Upper lobe of left lung (tissue), 4 donors: Measurements from ENCODE around the gene PHAF1.

Experiments
- CTCF ChIP-seq, 6 experiments: fragments of 450-650 bp in 4 of 6; fragments of 200-600 bp in 2 of 6; sonication (generic) in 2 of 6; IDR thresholded peaks; one replicate each; pipeline ENCODE4 v1.5.1; 2016 to 2019; ENCODE audit warnings: antibody characterized with exemption in 6 of 6
- POLR2A ChIP-seq, 4 donors: fragments of 450-650 bp; IDR thresholded peaks; one replicate each; pipeline ENCODE4 v1.5.1; 2016 to 2017; ENCODE audit warnings: antibody characterized with exemption in 4 of 4, mild to moderate bottlenecking in 2 of 4
- POLR2AphosphoS5 ChIP-seq, 2 donors: sonication (generic); formaldehyde crosslinking; IDR thresholded peaks; one replicate each; pipeline ENCODE4 v1.5.1; 2017; ENCODE audit warnings: antibody characterized with exemption in 2 of 2

DNA sequence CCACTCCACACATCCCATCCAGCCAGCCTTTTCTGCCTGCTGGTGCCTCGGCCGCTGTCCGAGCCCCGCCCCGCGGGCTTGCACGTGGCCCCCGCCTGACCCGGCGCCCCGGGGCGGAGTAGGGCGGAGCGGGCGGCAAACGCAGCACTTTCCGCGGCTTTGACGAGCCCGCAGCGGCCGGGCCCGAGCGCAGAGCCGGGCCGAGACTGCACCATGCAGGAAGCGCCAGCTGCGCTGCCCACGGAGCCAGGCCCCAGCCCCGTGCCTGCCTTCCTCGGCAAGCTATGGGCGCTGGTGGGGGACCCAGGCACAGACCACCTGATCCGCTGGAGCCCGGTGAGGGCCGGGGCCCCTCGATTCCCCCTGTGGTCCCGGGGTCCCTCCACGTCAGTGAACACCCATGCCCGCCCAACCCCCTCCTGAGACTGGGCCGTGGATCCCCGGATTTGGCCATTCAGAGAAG, 54.9 kb downstream of the PHAF1 start, which contains the start of gene HSF4:
- TF ChIP-seq CTCF (IDR thresholded peaks at IDR 0.05) = no peak
- peak in 1 of 4 donors; percentile 69 for TF ChIP-seq POLR2A (IDR thresholded peaks at IDR 0.05)
- no peak for TF ChIP-seq POLR2AphosphoS5 (IDR thresholded peaks at IDR 0.05)
